K562 (cell line): Measurements from ENCODE around the gene PLA1A. TPM values are rescaled to one million over a fixed set of nuclear protein-coding genes. Genes with fewer than 3 reads are reported as not detected.

Experiments used
- BRF1 ChIP-seq: IDR thresholded peaks from 3 replicates; pipeline ENCODE4 v1.6.1; 2011; ENCODE audit warnings: borderline replicate concordance, mild to moderate bottlenecking; ENCODE audit not compliant: insufficient read length; ENCODE audit errors: extremely low read depth
- BRF2 ChIP-seq: IDR thresholded peaks from 3 replicates; pipeline ENCODE4 v1.6.1; 2011; ENCODE audit warnings: borderline replicate concordance, mild to moderate bottlenecking; ENCODE audit not compliant: insufficient read length, insufficient read depth
- CBX2 ChIP-seq: fragments of 200-600 bp; sonication (generic); IDR thresholded peaks from one replicate; pipeline ENCODE4 v1.6.1; 2012; ENCODE audit warnings: mild to moderate bottlenecking, low read length, inconsistent platforms; ENCODE audit not compliant: insufficient read depth, poor library complexity, severe bottlenecking
- E2F3 ChIP-seq: fragments of 250-450 bp; sonication (Bioruptor Pico); IDR thresholded peaks from 2 replicates; pipeline ENCODE4 v1.4.0; 2020; ENCODE audit warnings: mild to moderate bottlenecking
- HMG20A ChIP-seq: fragments of 450-650 bp; formaldehyde crosslinking; conservative IDR thresholded peaks from 2 replicates; pipeline ENCODE4 v1.4.0; 2020; ENCODE audit warnings: mild to moderate bottlenecking, mixed read lengths
- HNRNPK ChIP-seq: fragments of 200-400 bp; formaldehyde crosslinking; IDR thresholded peaks from one replicate; pipeline ENCODE4 v1.6.1; 2018; ENCODE audit warnings: mild to moderate bottlenecking, low read depth, low read length; ENCODE audit not compliant: poor library complexity, severe bottlenecking
- HOMEZ ChIP-seq: fragments of 250-450 bp; sonication (Bioruptor Pico); IDR thresholded peaks from 2 replicates; pipeline ENCODE4 v1.4.0; 2020; ENCODE audit warnings: mild to moderate bottlenecking, moderate library complexity
- POLR2A ChIP-seq: fragments of 450-650 bp; conservative IDR thresholded peaks from 2 replicates; pipeline ENCODE4 v1.6.1; 2016
- RBM14 ChIP-seq: fragments of 200-400 bp; formaldehyde crosslinking; IDR thresholded peaks from 2 replicates; pipeline ENCODE4 v1.6.1; 2018; ENCODE audit warnings: low read depth, mild to moderate bottlenecking, low read length, moderate library complexity, borderline replicate concordance; ENCODE audit not compliant: insufficient read depth
- SMAD2 ChIP-seq: fragments of 150-350 bp; IDR thresholded peaks from 2 replicates; pipeline ENCODE4 v1.6.1; 2014; ENCODE audit warnings: low read depth, mild to moderate bottlenecking, low read length
- TRIM24 ChIP-seq, 2 experiments: fragments of 450-650 bp; IDR thresholded peaks; 2 replicates each; pipeline ENCODE4 v1.6.1; 2016
- TSC22D4 ChIP-seq: fragments of 450-650 bp; IDR thresholded peaks from 2 replicates; pipeline ENCODE4 v1.6.1; 2016; ENCODE audit warnings: missing genetic modification characterization, missing biosample characterization, control low read depth
- ZNF12 ChIP-seq: sonication (generic); formaldehyde crosslinking; IDR thresholded peaks from 2 replicates; pipeline ENCODE4 v1.4.0; 2020; ENCODE audit warnings: mild to moderate bottlenecking, missing genetic modification reagents
- ZNF143 ChIP-seq: sonication (generic); formaldehyde crosslinking; IDR thresholded peaks from 2 replicates; pipeline ENCODE4 v1.9.0; 2022; ENCODE audit warnings: mild to moderate bottlenecking, missing genetic modification reagents
- ZNF197 ChIP-seq: fragments of 200-800 bp; sonication (Bioruptor generic); IDR thresholded peaks from 2 replicates; pipeline ENCODE4 v1.6.1; 2016; ENCODE audit warnings: low read depth, missing genetic modification characterization, missing compliant biosample characterization
- ZNF239 ChIP-seq: fragments of 250-450 bp; sonication (Bioruptor Pico); IDR thresholded peaks from 2 replicates; pipeline ENCODE4 v1.4.0; 2020; ENCODE audit warnings: mild to moderate bottlenecking
- ZNF324 ChIP-seq: fragments of 250-450 bp; sonication (Bioruptor Pico); IDR thresholded peaks from 2 replicates; pipeline ENCODE4 v1.4.0; 2020; ENCODE audit warnings: mild to moderate bottlenecking
- ZNF431 ChIP-seq: sonication (generic); formaldehyde crosslinking; IDR thresholded peaks from 2 replicates; pipeline ENCODE4 v1.8.0; 2022; ENCODE audit warnings: mild to moderate bottlenecking, missing genetic modification reagents
- ZNF444 ChIP-seq: fragments of 250-450 bp; sonication (Bioruptor Pico); IDR thresholded peaks from 2 replicates; pipeline ENCODE4 v1.4.0; 2020; ENCODE audit warnings: mild to moderate bottlenecking, moderate library complexity
- ZNF589 ChIP-seq: fragments of 200-800 bp; sonication (Bioruptor generic); IDR thresholded peaks from 2 replicates; pipeline ENCODE4 v1.6.1; 2016; ENCODE audit warnings: low read depth, missing genetic modification characterization, missing compliant biosample characterization
- ZNF696 ChIP-seq: fragments of 250-450 bp; sonication (Bioruptor Pico); conservative IDR thresholded peaks from 2 replicates; pipeline ENCODE4 v1.4.0; 2020; ENCODE audit warnings: mild to moderate bottlenecking, moderate library complexity
- polyA plus RNA-seq, 8 experiments: library from polyadenylated mRNA; depleted of rRNA in 4 of 8; stranded (reverse) in 5 of 8; unstranded in 3 of 8; fragments of >200 nt; fragmentation: Nextera tagmentation in 2 of 8; fragmentation: Illumina TruSeq in 1 of 8; extraction: Ambion mirVana in 2 of 8; extraction: Trizol in 1 of 8; gene quantifications; 2 replicates each; pipeline versions ENCODE4 v1.2.1 to v1.2.3, GENCODE V29; 2011 to 2014; ENCODE audit warnings: inconsistent platforms in 1 of 8, missing spikeins in 1 of 8
- total RNA-seq, 7 experiments: library from RNA; depleted of rRNA in 6 of 7; stranded (reverse); fragments of >200 nt in 6 of 7; fragmentation: Illumina TruSeq in 2 of 7; extraction: Trizol in 2 of 7; gene quantifications; 2 replicates each; pipeline versions ENCODE4 v1.2.1 to v1.2.3, GENCODE V29; 2011 to 2021; ENCODE audit warnings: low replicate concordance in 1 of 7
- TF ChIP-seq, protein P1 (sequence below): fragments of 450-650 bp; formaldehyde crosslinking; IDR thresholded peaks from 2 replicates; pipeline ENCODE4 v1.4.0; 2022; ENCODE audit warnings: mild to moderate bottlenecking, moderate library complexity
- TF ChIP-seq, protein P2 (sequence below): fragments of 250-450 bp; sonication (Bioruptor Pico); IDR thresholded peaks from 2 replicates; pipeline ENCODE4 v1.8.0; 2022; ENCODE audit warnings: inconsistent platforms, mild to moderate bottlenecking, moderate library complexity, borderline replicate concordance

PLA1A gene
- total and polyA plus RNA-seq, 9 of the 15 experiments (the other 6 are each of a cell fraction or from before 2014, with no cell fraction given): not detected

GRCh38 chr3:119676771-119677640 lies 79.3 kb downstream of the PLA1A start, which contains the start of gene COX17 (continued):
- TF ChIP-seq, protein P1, sequence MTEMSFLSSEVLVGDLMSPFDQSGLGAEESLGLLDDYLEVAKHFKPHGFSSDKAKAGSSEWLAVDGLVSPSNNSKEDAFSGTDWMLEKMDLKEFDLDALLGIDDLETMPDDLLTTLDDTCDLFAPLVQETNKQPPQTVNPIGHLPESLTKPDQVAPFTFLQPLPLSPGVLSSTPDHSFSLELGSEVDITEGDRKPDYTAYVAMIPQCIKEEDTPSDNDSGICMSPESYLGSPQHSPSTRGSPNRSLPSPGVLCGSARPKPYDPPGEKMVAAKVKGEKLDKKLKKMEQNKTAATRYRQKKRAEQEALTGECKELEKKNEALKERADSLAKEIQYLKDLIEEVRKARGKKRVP (CRISPR knock-in tag): no peak
- peak in 1 of 2 experiments; percentile 60; a peak in 1 of 4 replicates for TF ChIP-seq TRIM24 (IDR thresholded peaks at IDR 0.05)
- peak; percentile 20; the same call in 1 of the 2 replicates for TF ChIP-seq ZNF239 (CRISPR knock-in tag)
- TF ChIP-seq BRF2: no peak
- TF ChIP-seq CBX2: no peak
- TF ChIP-seq ZNF12 (CRISPR knock-in tag): no peak
- no peak for TF ChIP-seq ZNF431 (CRISPR knock-in tag)
- TF ChIP-seq ZNF143 (CRISPR knock-in tag): no peak
- no peak for TF ChIP-seq SMAD2
- peak; percentile 89 for TF ChIP-seq POLR2A
- TF ChIP-seq E2F3 (CRISPR knock-in tag): peak; percentile 90
- TF ChIP-seq HOMEZ (CRISPR knock-in tag): no peak
- no peak for TF ChIP-seq TSC22D4 (tag)
- no peak for TF ChIP-seq ZNF197
- TF ChIP-seq RBM14: no peak
- TF ChIP-seq ZNF444: no peak
- no peak for TF ChIP-seq HMG20A (CRISPR knock-in tag)
- no peak; the same call in 1 of the 2 replicates for TF ChIP-seq ZNF589 (CRISPR knock-in tag)
- TF ChIP-seq, protein P2, sequence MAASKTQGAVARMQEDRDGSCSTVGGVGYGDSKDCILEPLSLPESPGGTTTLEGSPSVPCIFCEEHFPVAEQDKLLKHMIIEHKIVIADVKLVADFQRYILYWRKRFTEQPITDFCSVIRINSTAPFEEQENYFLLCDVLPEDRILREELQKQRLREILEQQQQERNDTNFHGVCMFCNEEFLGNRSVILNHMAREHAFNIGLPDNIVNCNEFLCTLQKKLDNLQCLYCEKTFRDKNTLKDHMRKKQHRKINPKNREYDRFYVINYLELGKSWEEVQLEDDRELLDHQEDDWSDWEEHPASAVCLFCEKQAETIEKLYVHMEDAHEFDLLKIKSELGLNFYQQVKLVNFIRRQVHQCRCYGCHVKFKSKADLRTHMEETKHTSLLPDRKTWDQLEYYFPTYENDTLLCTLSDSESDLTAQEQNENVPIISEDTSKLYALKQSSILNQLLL: no peak
- TF ChIP-seq ZNF324 (CRISPR knock-in tag): no peak
- no peak for TF ChIP-seq HNRNPK
- TF ChIP-seq BRF1: no peak
- no peak for TF ChIP-seq ZNF696
